T-cell (primary cell): ENCODE measurements around the gene TMPRSS6. TPM values are rescaled to one million over a fixed set of nuclear protein-coding genes. Genes with fewer than 3 reads are reported as not detected.

Experiments
- ATAC-seq, 4 experiments: fragments of 200-7000 bp in 3 of 4; fragments of 150-1000 bp in 1 of 4; cut with Tn5 transposase; replicated peaks in 1 of 4; 1 replicate in 3 of 4; 2 replicates in 1 of 4; pipeline ENCODE4 v1.10.0; 2021; ENCODE audit warnings: moderate library complexity in 3 of 4, mild to moderate bottlenecking in 2 of 4, moderate number of reproducible peaks in 1 of 4
- CTCF ChIA-PET, 2 donors: fragments of 300-600 bp; sonication (Branson Sonifier 250); formaldehyde crosslinking; loops; one replicate each; lab custom pipeline; 2022; ENCODE audit warnings: antibody characterized with exemption in 2 of 2; lab: Charles Lee
- POLR2A ChIA-PET, 2 donors: fragments of 300-600 bp; sonication (Branson Sonifier 250); formaldehyde crosslinking; loops; one replicate each; lab custom pipeline; 2022; ENCODE audit warnings: antibody characterized with exemption in 2 of 2; lab: Charles Lee
- DNase-seq, 35 experiments: peaks; one replicate each; pipeline versions ENCODE4 v3.0.0 to v3.0.0-alpha.2; 2013 to 2023
- H3K27ac ChIP-seq: one replicate; pipeline ENCODE4 v1.5.1; 2013; ENCODE audit warnings: low read length
- H3K27me3 ChIP-seq, 2 experiments: replicated peaks in 1 of 2; 1 replicate in 1 of 2; 2 replicates in 1 of 2; pipeline versions ENCODE4 v1.6.1 to v1.7.0; 2013; ENCODE audit warnings: low read length in 1 of 2, mixed read lengths in 1 of 2; ENCODE audit not compliant: control insufficient read depth in 2 of 2, insufficient read depth in 2 of 2; ENCODE audit errors: extremely low read depth in 1 of 2
- H3K36me3 ChIP-seq, 2 donors: 1 replicate in 1 of 2; 2 replicates in 1 of 2; pipeline versions ENCODE4 v1.6.1 to v1.7.0; 2013; ENCODE audit warnings: low read length in 1 of 2; ENCODE audit not compliant: control insufficient read depth in 2 of 2, insufficient read depth in 1 of 2; ENCODE audit errors: extremely low read depth in 1 of 2
- H3K4me1 ChIP-seq, 2 experiments: 1 replicate in 1 of 2; 2 replicates in 1 of 2; pipeline versions ENCODE4 v1.6.1 to v1.7.0; 2013; ENCODE audit warnings: low read length in 2 of 2, mixed read lengths in 1 of 2; ENCODE audit not compliant: insufficient read depth in 2 of 2, control insufficient read depth in 1 of 2; ENCODE audit errors: extremely low read depth in 1 of 2
- H3K4me3 ChIP-seq, 2 donors: 1 replicate in 1 of 2; 2 replicates in 1 of 2; pipeline versions ENCODE4 v1.5.1 to v1.7.0; 2013; ENCODE audit warnings: mild to moderate bottlenecking in 2 of 2, low read length in 1 of 2, moderate library complexity in 1 of 2; ENCODE audit not compliant: control insufficient read depth in 1 of 2; ENCODE audit errors: extremely low read depth in 1 of 2
- H3K9me3 ChIP-seq: 2 replicates; pipeline ENCODE4 v1.7.0; 2013
- H3K27ac Mint-ChIP-seq, 2 donors: one replicate each; pipeline ENCODE4 v1.8.0; 2020 to 2021; ENCODE audit warnings: mild to moderate bottlenecking in 2 of 2, mixed read lengths in 2 of 2
- H3K27me3 Mint-ChIP-seq, 2 donors: one replicate each; pipeline ENCODE4 v1.8.0; 2021 to 2022; ENCODE audit warnings: mixed read lengths in 2 of 2
- H3K36me3 Mint-ChIP-seq: one replicate; pipeline ENCODE4 v1.8.0; 2021; ENCODE audit warnings: mixed read lengths
- H3K4me1 Mint-ChIP-seq, 3 donors: one replicate each; pipeline ENCODE4 v1.8.0; 2020 to 2022; ENCODE audit warnings: mixed read lengths in 3 of 3, mild to moderate bottlenecking in 1 of 3
- H3K4me3 Mint-ChIP-seq, 3 donors: one replicate each; pipeline ENCODE4 v1.8.0; 2020 to 2022; ENCODE audit warnings: mild to moderate bottlenecking in 3 of 3, mixed read lengths in 3 of 3, moderate library complexity in 3 of 3
- H3K9me3 Mint-ChIP-seq, 3 donors: one replicate each; pipeline ENCODE4 v1.8.0; 2020 to 2022; ENCODE audit warnings: mixed read lengths in 3 of 3
- WGBS: methylation state at CpG from one replicate; pipeline ENCODE4 v1.1.5; 2013; ENCODE audit warnings: missing lambda C conversion rate; ENCODE audit not compliant: insufficient coverage; 5-methylcytosine and 5-hydroxymethylcytosine counted together
- total RNA-seq, 35 experiments: library from RNA in 6 of 35; stranded (reverse) in 6 of 35; fragments of 120-200 nt in 1 of 35; gene quantifications; one replicate each; pipeline versions ENCODE4 v1.2.1 to v1.2.4 and lab custom pipeline; 2013 to 2026

Gene TMPRSS6
- total RNA-seq, 5 donors from 2014 or later (not counting 1 experiment from before 2014, with no cell fraction given), result 0.40 to 1.3 (median 1.1) TPM

- 72% methylated on average over 10 of the region's 14 CpGs for WGBS
- Histone ChIP-seq H3K4me3 (no peak overlapping the region), H3K4me1 (peaks cover 0 to 18% of the 10 kb centered on the region in 2 experiments), H3K36me3 (no peaks in the 10 kb centered on the region), H3K27ac (no peak overlapping the region), H3K9me3 (no peaks in the 10 kb centered on the region), H3K27me3 (peaks cover 0 to 14% of the 10 kb centered on the region in 2 experiments)
- POLR2A ChIA-PET, result no interaction called here
- Mint-ChIP-seq H3K4me1 (peaks cover 5 to 10% (median 7%) of the 10 kb centered on the region in 3 donors), H3K27ac (no peak overlapping the region), H3K36me3 (no peaks in the 10 kb centered on the region), H3K4me3 (no peak overlapping the region), H3K27me3 (no peaks in the 10 kb centered on the region), H3K9me3 (no peaks in the 10 kb centered on the region)
- no peak for DNase-seq
- CTCF ChIA-PET, result no interaction called here
- no peak for ATAC-seq
Measured at GRCh38 chr22:37103656-37104452, 5.7 kb downstream of the TMPRSS6 start.

- H3K4me1 Mint-ChIP-seq, result peaks cover 10 to 12% (median 10%) of the 10 kb centered on the region in 3 donors
- Histone ChIP-seq H3K27ac (no peak overlapping the region), H3K27me3 (peaks cover 0 to 10% of the 10 kb centered on the region in 2 experiments), H3K36me3 (no peaks in the 10 kb centered on the region), H3K4me3 (no peak overlapping the region), H3K4me1 (peaks cover 0 to 21% of the 10 kb centered on the region in 2 experiments), H3K9me3 (no peaks in the 10 kb centered on the region)
- H3K4me3 Mint-ChIP-seq, result no peak overlapping the region
- H3K27me3 Mint-ChIP-seq, result no peaks in the 10 kb centered on the region
- DNase-seq, result no peak
- 84% methylated on average over 14 of the region's 18 CpGs for WGBS
- H3K36me3 Mint-ChIP-seq, result no peaks in the 10 kb centered on the region
- POLR2A ChIA-PET, result no interaction called here
- H3K9me3 Mint-ChIP-seq, result no peaks in the 10 kb centered on the region
- H3K27ac Mint-ChIP-seq, result no peak overlapping the region
- ATAC-seq, result no peak
- CTCF ChIA-PET, result no interaction called here
Measured at GRCh38 chr22:37103151-37103550, 6.4 kb downstream of the TMPRSS6 start.

GRCh38 chr22:37101311-37102066, 8.0 kb downstream of the TMPRSS6 start:
- Histone ChIP-seq H3K4me1 (peaks cover 0 to 21% of the 10 kb centered on the region in 2 experiments), H3K27me3 (peaks cover 0 to 24% of the 10 kb centered on the region in 2 experiments), H3K9me3 (no peaks in the 10 kb centered on the region), H3K27ac (no peak overlapping the region), H3K4me3 (no peak overlapping the region), H3K36me3 (no peaks in the 10 kb centered on the region)
- DNase-seq (peak in 1 of 35 experiments; percentile 8), ATAC-seq (no peak)
- WGBS, result 82% methylated on average over 4 of the region's 10 CpGs
- ChIA-PET CTCF (no interaction called here), POLR2A (no interaction called here)
- H3K9me3 Mint-ChIP-seq, result no peaks in the 10 kb centered on the region
- peaks cover 3 to 5% of the 10 kb centered on the region in 2 donors for H3K27me3 Mint-ChIP-seq
- H3K27ac Mint-ChIP-seq, result no peak overlapping the region
- H3K4me3 Mint-ChIP-seq, result no peak overlapping the region
- H3K4me1 Mint-ChIP-seq, result peaks cover 10 to 12% (median 10%) of the 10 kb centered on the region in 3 donors
- no peaks in the 10 kb centered on the region for H3K36me3 Mint-ChIP-seq

GRCh38 chr22:37100589-37101127, 8.9 kb downstream of the TMPRSS6 start:
- Mint-ChIP-seq H3K27ac (no peak overlapping the region), H3K4me3 (no peak overlapping the region)
- ATAC-seq, result peak in 2 of 4 experiments; percentile 34 to 38

GRCh38 chr22:37098976-37099591, 10.4 kb downstream of the TMPRSS6 start:
- Mint-ChIP-seq H3K27me3 (peaks cover 15 to 16% of the 10 kb centered on the region in 2 donors), H3K36me3 (no peaks in the 10 kb centered on the region), H3K27ac (no peak overlapping the region), H3K9me3 (no peaks in the 10 kb centered on the region), H3K4me3 (no peak overlapping the region), H3K4me1 (peaks cover 10 to 20% (median 15%) of the 10 kb centered on the region in 3 donors)
- H3K27me3 ChIP-seq, result peaks cover 0 to 36% of the 10 kb centered on the region in 2 experiments
- 46% methylated on average over 8 of the region's 10 CpGs for WGBS
- peaks cover 0 to 15% of the 10 kb centered on the region in 2 experiments for H3K4me1 ChIP-seq
- ATAC-seq (peak in 1 of 4 experiments; percentile 45), DNase-seq (peak in 1 of 35 experiments; percentile 46)
- H3K4me3 ChIP-seq, result no peak overlapping the region
- H3K9me3 ChIP-seq, result no peaks in the 10 kb centered on the region
- H3K27ac ChIP-seq, result no peak overlapping the region
- ChIA-PET CTCF (no interaction called here), POLR2A (no interaction called here)
- H3K36me3 ChIP-seq, result no peaks in the 10 kb centered on the region

More at GRCh38 chr22:37100589-37101127, 8.9 kb downstream of the TMPRSS6 start:
- ChIA-PET POLR2A (no interaction called here), CTCF (no interaction called here)
- DNase-seq, result peak in 1 of 35 experiments; percentile 11
- Mint-ChIP-seq H3K27me3 (peaks cover 3 to 5% of the 10 kb centered on the region in 2 donors), H3K36me3 (no peaks in the 10 kb centered on the region), H3K9me3 (no peaks in the 10 kb centered on the region), H3K4me1 (peaks cover 10 to 12% (median 10%) of the 10 kb centered on the region in 3 donors)
- Histone ChIP-seq H3K4me3 (no peak overlapping the region), H3K27ac (no peak overlapping the region), H3K4me1 (peaks cover 0 to 21% of the 10 kb centered on the region in 2 experiments), H3K27me3 (peaks cover 0 to 32% of the 10 kb centered on the region in 2 experiments), H3K9me3 (no peaks in the 10 kb centered on the region), H3K36me3 (no peaks in the 10 kb centered on the region)
- 77% methylated on average over 8 of the region's 8 CpGs for WGBS

- no peak for ATAC-seq
- Histone ChIP-seq H3K27ac (no peak overlapping the region), H3K9me3 (no peaks in the 10 kb centered on the region), H3K36me3 (no peaks in the 10 kb centered on the region), H3K4me3 (no peak overlapping the region), H3K27me3 (peaks cover 0 to 42% of the 10 kb centered on the region in 2 experiments), H3K4me1 (peaks cover 0 to 15% of the 10 kb centered on the region in 2 experiments)
- Mint-ChIP-seq H3K27me3 (peaks cover 16% of the 10 kb centered on the region in 2 donors), H3K36me3 (no peaks in the 10 kb centered on the region), H3K27ac (no peak overlapping the region), H3K9me3 (no peaks in the 10 kb centered on the region), H3K4me3 (no peak overlapping the region), H3K4me1 (peaks cover 10 to 20% (median 15%) of the 10 kb centered on the region in 3 donors)
- DNase-seq, result no peak
- CTCF ChIA-PET, result no interaction called here
- POLR2A ChIA-PET, result no interaction called here
- WGBS, result 92% methylated on average over 13 of the region's 13 CpGs
Measured at GRCh38 chr22:37097346-37097745, 12.2 kb downstream of the TMPRSS6 start.
